ENCODE data around the gene TAX1BP1.

- TF ChIP-seq CTCF (IDR thresholded peaks at IDR 0.05) (no peak), RELA (CRISPR knock-in tag; IDR thresholded peaks at IDR 0.05; ENCODE audit: borderline replicate concordance) (no peak), USF1 (CRISPR knock-in tag; IDR thresholded peaks at IDR 0.05) (no peak), NFE2L1 (CRISPR knock-in tag; IDR thresholded peaks at IDR 0.05) (no peak), TEAD4 (CRISPR knock-in tag; IDR thresholded peaks at IDR 0.05) (no peak), ZNF138 (CRISPR knock-in tag; conservative IDR thresholded peaks at IDR 0.05) (no peak), NFYB (CRISPR knock-in tag; conservative IDR thresholded peaks at IDR 0.05; ENCODE audit: low read depth) (no peak)
Observed at GRCh38 chr7:27872356-27873275, 132.7 kb downstream of the TAX1BP1 start.
